ENCODE data around the gene EML4.

DNA sequence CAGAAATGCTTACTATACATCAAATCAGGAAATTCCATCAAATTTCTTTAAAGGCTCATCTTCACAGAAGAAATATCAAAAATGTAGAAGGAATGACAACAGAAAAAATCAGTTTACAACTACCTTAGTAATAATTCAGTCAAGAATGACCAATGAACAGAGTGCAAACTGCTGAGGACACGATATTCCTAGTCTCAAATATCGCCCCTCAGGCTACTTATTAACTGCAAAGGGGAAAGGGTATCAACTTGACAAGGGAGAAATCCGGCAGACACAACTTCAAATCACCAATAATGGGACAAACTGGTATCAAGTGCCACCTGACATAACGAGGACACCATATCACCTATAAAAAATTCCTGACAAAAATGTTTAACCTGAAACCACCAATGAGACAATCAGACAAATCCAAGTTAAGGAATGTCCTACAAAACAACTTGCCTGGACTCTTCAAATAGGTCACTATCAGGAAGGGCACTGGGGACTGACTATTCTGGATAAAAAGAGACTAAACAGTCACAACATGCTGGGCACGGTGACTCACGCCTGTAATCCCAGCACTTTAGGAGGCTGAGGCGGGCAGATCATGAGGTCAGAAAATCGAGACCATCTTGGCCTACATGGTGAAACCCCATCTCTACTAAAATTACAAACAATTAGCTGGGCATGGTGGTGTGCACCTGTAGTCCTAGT lies 179.1 kb downstream of the EML4 start:
- TF ChIP-seq, protein P1, sequence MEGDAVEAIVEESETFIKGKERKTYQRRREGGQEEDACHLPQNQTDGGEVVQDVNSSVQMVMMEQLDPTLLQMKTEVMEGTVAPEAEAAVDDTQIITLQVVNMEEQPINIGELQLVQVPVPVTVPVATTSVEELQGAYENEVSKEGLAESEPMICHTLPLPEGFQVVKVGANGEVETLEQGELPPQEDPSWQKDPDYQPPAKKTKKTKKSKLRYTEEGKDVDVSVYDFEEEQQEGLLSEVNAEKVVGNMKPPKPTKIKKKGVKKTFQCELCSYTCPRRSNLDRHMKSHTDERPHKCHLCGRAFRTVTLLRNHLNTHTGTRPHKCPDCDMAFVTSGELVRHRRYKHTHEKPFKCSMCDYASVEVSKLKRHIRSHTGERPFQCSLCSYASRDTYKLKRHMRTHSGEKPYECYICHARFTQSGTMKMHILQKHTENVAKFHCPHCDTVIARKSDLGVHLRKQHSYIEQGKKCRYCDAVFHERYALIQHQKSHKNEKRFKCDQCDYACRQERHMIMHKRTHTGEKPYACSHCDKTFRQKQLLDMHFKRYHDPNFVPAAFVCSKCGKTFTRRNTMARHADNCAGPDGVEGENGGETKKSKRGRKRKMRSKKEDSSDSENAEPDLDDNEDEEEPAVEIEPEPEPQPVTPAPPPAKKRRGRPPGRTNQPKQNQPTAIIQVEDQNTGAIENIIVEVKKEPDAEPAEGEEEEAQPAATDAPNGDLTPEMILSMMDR (conservative IDR thresholded peaks at IDR 0.05; ENCODE audit: low read depth, low read length), result no peak
- no peak for TF ChIP-seq EZH2 (IDR thresholded peaks at IDR 0.05; ENCODE audit: borderline replicate concordance, low read depth, low read length, poor library complexity, severe bottlenecking)

Measured in A673 (cell line).